Activated T-helper 1 cell treated with anti-CD3 and anti-CD28 coated beads, Interleukin-12 subunit alpha, Interleukin-12 subunit beta, Interleukin-2, Interleukin-4 antibody, amounts not matched to agents 30 ng/mL and 10 ng/mL and 1 ng/mL, durations not matched to agents 14 hours and 24 hours and 36 hours (primary cell): ENCODE measurements around the gene PJVK. TPM values are rescaled to one million over a fixed set of nuclear protein-coding genes. Genes with fewer than 3 reads are reported as not detected.
A peak's percentile ranks its signal among the peaks of the same experiment; 100 is the strongest.
"Not testable (repeated sequence)": the region's sequence is repeated elsewhere in the genome, so short reads cannot be mapped to it uniquely, and the experiment has no call there.

ENCODE experiments used
- DNase-seq: peaks from one replicate; pipeline ENCODE4 v3.0.0; 2021; ENCODE audit warnings: low spot score
- H3K27ac Mint-ChIP-seq: one replicate; pipeline ENCODE4 v1.8.0; 2021; ENCODE audit warnings: mild to moderate bottlenecking, mixed read lengths
- H3K27me3 Mint-ChIP-seq: one replicate; pipeline ENCODE4 v1.8.0; 2022; ENCODE audit warnings: mild to moderate bottlenecking, moderate library complexity, mixed read lengths; ENCODE audit not compliant: insufficient read depth
- H3K36me3 Mint-ChIP-seq: one replicate; pipeline ENCODE4 v1.8.0; 2021; ENCODE audit warnings: low read depth, mixed read lengths
- H3K4me1 Mint-ChIP-seq: one replicate; pipeline ENCODE4 v1.8.0; 2021; ENCODE audit warnings: low read depth, mixed read lengths
- H3K4me3 Mint-ChIP-seq: one replicate; pipeline ENCODE4 v1.8.0; 2021; ENCODE audit warnings: mild to moderate bottlenecking, moderate library complexity, mixed read lengths
- H3K9me3 Mint-ChIP-seq: one replicate; pipeline ENCODE4 v1.8.0; 2021; ENCODE audit warnings: mixed read lengths
- intact Hi-C: fragments of 100-400 bp; cut with micrococcal nuclease; formaldehyde crosslinking; loops from one replicate; pipeline ENCODE4 v1.15.1; 2024
- total RNA-seq: library from RNA; stranded (reverse); gene quantifications from 2 replicates; pipeline ENCODE4 v1.2.3, GENCODE V29; 2022

PJVK gene
- total RNA-seq, 1 donor from 2014 or later = 2.5 TPM

DNA sequence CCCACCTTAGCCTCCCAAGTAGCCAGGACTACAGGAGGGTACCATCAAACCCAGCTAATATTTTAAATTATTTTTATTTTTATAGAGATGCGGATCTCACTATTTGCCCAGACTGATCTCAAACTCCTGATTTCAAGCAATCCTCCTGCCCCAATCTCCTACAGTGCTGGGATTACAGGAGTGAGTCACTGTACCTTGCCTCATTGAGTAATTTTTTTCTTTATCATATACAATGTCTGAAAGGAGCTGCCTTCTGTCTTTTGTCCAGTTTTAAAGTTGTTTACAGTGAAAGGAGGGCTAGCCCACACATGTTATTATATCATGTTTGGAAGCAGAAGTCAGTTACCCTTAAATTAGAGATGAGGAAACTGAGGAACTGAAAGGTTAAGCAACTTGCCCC lies 32.8 kb upstream of the PJVK start:
- DNase-seq = no peak
- Mint-ChIP-seq H3K4me3 (no peak overlapping the region), H3K36me3 (peaks cover 7% of the 10 kb centered on the region), H3K9me3 (no peaks in the 10 kb centered on the region), H3K27me3 (no peaks in the 10 kb centered on the region), H3K27ac (no peak overlapping the region), H3K4me1 (peaks cover 44% of the 10 kb centered on the region)
- intact Hi-C loops = no loop called here

DNA sequence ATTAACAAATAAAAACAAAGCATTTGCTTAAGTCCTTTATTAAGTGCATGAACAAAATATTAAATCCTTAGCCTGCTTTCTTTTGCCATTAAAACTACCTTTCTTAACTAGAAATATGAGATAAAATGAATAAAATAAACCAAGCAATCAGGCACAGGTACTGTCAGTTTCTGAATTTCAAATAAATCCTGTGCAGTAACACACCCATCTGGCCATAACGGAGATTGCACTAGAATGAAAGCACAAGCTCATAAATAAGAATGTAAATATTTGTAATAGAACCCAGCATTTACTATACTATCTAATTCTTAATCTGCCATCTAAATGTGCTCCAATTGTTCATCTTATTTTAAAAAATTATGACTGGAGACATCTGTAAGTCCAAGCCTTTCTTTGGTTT lies 32.1 kb upstream of the PJVK start:
- Mint-ChIP-seq H3K4me1 (peaks cover 37% of the 10 kb centered on the region), H3K36me3 (peaks cover 12% of the 10 kb centered on the region), H3K27me3 (no peaks in the 10 kb centered on the region), H3K9me3 (no peaks in the 10 kb centered on the region), H3K27ac (no peak overlapping the region), H3K4me3 (no peak overlapping the region)
- DNase-seq = no peak
- intact Hi-C loops = no loop called here

DNA sequence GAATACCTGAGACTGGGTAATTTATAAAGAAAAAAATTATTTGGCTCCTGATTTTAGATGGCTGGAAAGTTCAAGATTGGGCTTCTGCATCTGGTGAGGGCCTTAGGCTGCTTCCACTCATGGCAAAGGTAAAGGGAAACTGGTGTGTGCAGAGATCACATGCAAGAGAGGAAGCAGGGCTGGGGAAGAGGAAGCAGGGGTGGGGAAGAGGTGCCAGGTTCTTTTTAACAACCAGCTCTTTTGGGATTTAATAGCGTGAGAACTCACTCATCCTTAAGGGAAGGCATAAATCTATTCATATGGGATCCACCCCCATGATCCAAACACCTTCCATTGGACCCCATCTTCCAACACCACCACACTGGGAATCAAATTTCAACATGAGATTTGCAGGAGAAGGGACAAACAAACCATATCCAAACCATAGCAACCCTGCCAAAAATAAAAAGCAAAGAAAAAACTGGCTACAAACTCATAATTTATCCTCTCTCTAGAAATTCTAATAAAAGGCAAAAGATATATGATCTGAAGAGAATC lies 30.6 kb upstream of the PJVK start:
- Mint-ChIP-seq H3K27ac (no peak overlapping the region), H3K4me1 (peaks cover 29% of the 10 kb centered on the region), H3K27me3 (no peaks in the 10 kb centered on the region), H3K4me3 (no peak overlapping the region), H3K9me3 (peaks cover 13% of the 10 kb centered on the region), H3K36me3 (peaks cover 22% of the 10 kb centered on the region)
- DNase-seq = no peak
- intact Hi-C loops = no loop called here

DNA sequence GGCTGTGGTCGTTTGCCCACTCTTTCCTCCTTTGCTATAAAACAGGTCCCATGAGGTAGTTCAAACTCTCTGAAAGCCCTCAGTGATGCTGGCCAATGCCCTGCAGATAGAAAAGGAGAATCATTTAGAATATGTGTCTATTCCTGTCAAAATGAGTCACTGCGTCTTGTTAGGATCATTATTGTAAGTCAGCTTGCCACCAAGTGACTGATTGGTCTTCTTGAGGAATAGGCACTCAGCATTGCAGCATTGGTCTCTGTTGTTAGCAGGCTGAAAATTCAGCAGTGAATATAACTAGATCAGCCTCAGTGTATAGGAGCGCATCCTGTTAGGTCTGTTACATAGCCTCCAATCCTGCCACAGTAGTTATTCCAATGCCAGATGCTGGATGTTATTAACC lies 29.1 kb upstream of the PJVK start:
- Mint-ChIP-seq H3K27me3 (no peaks in the 10 kb centered on the region), H3K36me3 (peaks cover 31% of the 10 kb centered on the region), H3K27ac (no peak overlapping the region), H3K9me3 (peaks cover 20% of the 10 kb centered on the region), H3K4me1 (peaks cover 15% of the 10 kb centered on the region), H3K4me3 (no peak overlapping the region)
- intact Hi-C loops = no loop called here
- DNase-seq = no peak

DNA sequence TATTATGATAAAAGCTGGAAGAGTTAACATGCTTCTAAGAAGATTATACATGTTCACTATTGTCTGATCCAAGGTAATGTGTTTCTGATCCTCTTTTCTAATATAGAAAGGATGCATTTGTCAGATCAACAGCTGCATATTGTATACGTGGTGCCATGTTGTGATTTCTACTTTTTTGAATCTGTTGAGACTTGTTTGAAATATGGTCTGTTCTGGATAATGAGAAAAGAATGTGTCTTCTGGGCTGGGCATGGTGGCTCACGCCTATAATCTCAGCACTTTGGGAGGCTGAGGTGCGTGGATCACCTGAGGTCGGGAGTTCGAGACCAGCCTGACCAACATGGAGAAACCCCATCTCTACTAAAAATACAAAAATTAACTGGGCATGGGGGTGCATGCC lies 27.4 kb upstream of the PJVK start:
- H3K36me3 Mint-ChIP-seq = peaks cover 43% of the 10 kb centered on the region
- H3K27ac Mint-ChIP-seq = peak overlapping the region; percentile 3
- DNase-seq, H3K4me1 Mint-ChIP-seq, intact Hi-C loops, H3K4me3 Mint-ChIP-seq, H3K27me3 Mint-ChIP-seq: not testable (repeated sequence)
- peaks cover 20% of the 10 kb centered on the region for H3K9me3 Mint-ChIP-seq

DNA sequence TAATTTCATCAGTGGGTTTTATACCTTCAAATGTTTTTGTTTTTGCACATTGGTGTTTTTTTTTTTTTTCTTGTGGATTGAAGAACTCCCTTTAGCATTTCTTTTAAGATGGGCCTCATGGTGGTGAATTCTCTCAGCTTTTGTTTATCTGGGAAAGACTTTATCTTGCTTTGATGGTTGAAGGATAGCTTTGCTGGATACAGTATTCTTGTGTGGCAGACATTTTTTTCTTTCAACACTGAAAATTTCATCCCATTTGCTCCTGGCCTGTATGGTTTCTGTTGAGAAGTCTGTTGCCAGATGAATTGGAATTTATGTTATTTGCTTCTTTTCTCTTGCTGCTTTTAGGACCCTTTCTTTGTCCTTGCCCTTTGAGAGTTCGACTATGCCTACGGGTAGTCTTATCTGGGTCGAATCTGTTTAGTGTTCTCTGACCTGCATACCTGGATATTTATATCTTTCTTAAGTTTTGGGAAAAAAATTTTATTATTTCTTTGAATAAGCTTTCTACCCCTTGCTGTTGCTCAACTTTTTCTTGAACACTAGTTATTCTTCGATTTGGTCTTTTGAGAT lies 25.8 kb upstream of the PJVK start:
- peaks cover 4% of the 10 kb centered on the region for H3K4me1 Mint-ChIP-seq
- intact Hi-C loops = no loop called here
- H3K27me3 Mint-ChIP-seq = no peaks in the 10 kb centered on the region
- H3K27ac Mint-ChIP-seq = no peak overlapping the region
- no peak for DNase-seq
- peaks cover 20% of the 10 kb centered on the region for H3K9me3 Mint-ChIP-seq
- H3K4me3 Mint-ChIP-seq = no peak overlapping the region
- H3K36me3 Mint-ChIP-seq = peaks cover 55% of the 10 kb centered on the region

DNA sequence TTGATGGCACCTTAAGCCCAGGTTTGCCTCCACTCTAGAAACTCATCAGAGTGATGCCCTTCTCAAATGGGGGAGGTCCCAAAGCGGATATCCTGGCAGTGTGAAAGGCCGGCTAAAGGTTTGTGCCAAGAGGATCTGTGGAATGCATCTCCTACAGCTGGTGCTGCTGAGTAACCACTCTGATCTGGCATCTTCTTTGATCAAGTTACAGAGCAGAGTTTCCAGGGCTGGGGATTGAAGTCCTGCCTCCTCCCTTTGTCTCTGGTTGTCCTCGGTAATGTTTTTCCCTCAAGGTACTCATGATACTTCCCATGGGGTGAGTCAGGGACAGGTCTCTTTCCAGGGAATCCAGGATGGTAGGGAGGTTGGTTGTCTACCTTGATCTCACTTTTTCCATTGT lies 24.8 kb upstream of the PJVK start:
- Mint-ChIP-seq H3K4me3 (no peak overlapping the region), H3K4me1 (peaks cover 4% of the 10 kb centered on the region), H3K27ac (no peak overlapping the region), H3K36me3 (peaks cover 61% of the 10 kb centered on the region), H3K27me3 (no peaks in the 10 kb centered on the region), H3K9me3 (peaks cover 20% of the 10 kb centered on the region)
- no peak for DNase-seq
- intact Hi-C loops = no loop called here

DNA sequence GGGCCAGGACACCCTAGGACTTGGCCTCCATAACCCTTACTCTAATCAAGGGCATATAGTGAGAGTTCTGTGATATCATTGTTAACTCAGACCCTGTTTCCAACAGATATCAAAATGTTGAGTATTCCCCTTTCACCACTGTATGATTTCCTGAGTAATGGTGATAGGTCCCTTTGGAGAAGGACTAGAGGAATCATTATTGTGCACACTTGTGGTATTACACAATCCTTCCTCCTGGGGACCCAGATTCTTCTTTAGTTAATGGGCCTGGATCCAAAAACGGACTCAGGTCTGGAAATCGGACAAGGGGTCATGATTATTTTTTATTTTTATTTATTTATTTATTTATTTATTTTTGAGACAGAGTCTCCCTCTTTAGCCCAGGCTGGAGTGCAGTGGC lies 23.7 kb upstream of the PJVK start:
- intact Hi-C loops = no loop called here
- Mint-ChIP-seq H3K27ac (no peak overlapping the region), H3K4me3 (no peak overlapping the region)

DNA sequence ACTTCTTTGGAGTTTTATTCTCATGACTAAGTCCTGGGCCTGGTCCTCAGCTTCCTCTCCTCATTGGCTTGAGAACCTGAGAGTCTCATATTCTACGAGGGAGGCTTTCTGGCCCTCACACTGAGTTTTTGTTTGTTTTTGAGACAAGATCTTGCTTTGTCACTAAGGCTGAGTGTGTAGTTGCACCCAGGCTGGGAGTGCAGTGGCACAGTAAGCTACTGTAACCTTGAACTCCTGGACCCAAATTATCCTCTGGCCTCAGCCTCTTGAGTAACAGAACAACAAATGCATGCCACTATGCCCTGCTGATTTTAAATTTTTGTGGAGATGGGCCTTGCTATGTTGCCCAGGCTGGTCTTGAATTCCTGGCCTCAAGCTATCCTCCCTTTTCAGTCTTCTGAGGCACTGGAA lies 22.8 kb upstream of the PJVK start:
- no peak for DNase-seq
- H3K4me3 Mint-ChIP-seq = no peak overlapping the region
- peaks cover 20% of the 10 kb centered on the region for H3K9me3 Mint-ChIP-seq
- H3K27me3 Mint-ChIP-seq = peaks cover 3% of the 10 kb centered on the region
- intact Hi-C loops = no loop called here
- H3K4me1 Mint-ChIP-seq = peaks cover 4% of the 10 kb centered on the region
- no peak overlapping the region for H3K27ac Mint-ChIP-seq
- H3K36me3 Mint-ChIP-seq = peaks cover 68% of the 10 kb centered on the region

More for the DNA sequence above, 23.7 kb upstream of the PJVK start:
- no peak for DNase-seq
- Mint-ChIP-seq H3K9me3 (peaks cover 20% of the 10 kb centered on the region), H3K36me3 (peaks cover 68% of the 10 kb centered on the region), H3K4me1 (peaks cover 4% of the 10 kb centered on the region), H3K27me3 (peaks cover 3% of the 10 kb centered on the region)

DNA sequence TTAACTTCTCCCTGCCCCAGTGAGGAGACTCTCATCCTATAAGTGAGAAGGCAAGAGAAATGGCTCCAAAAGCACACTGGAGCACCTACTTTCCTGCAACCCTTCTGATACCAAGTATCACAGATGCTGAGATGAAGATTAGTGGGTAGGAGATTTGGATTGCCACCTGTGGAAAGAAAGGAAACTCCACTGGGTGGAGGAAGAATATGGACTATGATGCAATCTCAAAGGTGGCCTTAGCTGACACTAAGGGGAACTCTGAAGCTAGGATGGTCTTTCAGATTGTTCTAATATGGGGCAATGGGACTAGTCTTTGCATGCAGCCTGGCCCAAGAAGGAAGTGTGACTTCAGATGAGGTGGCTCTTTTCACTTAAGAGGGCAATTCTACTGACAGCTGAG lies 21.8 kb upstream of the PJVK start:
- Mint-ChIP-seq H3K9me3 (peaks cover 19% of the 10 kb centered on the region), H3K27ac (no peak overlapping the region), H3K36me3 (peaks cover 62% of the 10 kb centered on the region), H3K4me1 (peaks cover 4% of the 10 kb centered on the region), H3K4me3 (no peak overlapping the region), H3K27me3 (peaks cover 3% of the 10 kb centered on the region)
- DNase-seq = no peak
- intact Hi-C loops = no loop called here

DNA sequence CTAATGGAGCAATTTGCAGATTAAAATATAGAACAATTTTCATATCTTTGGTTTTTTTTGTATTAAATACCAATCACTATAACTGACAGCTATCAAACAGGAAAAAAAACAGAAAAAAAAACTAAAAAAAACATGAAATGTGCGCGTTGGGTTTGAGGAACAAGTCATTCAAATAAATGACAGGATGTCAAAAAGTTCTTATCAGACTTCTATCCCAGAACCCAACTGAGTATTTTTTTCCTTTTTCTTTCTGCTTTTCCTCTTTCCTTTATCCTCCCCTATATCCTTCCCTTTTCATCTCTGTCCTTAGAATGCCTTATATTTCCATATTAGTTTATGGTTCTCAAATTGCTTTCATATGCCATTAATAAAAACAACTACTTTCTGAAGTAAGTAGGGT lies 14.5 kb upstream of the PJVK start:
- DNase-seq = no peak
- H3K9me3 Mint-ChIP-seq = no peaks in the 10 kb centered on the region
- no peak overlapping the region for H3K27ac Mint-ChIP-seq
- intact Hi-C loops = no loop called here
- H3K4me1 Mint-ChIP-seq = no peaks in the 10 kb centered on the region
- H3K4me3 Mint-ChIP-seq = no peak overlapping the region
- peaks cover 47% of the 10 kb centered on the region for H3K36me3 Mint-ChIP-seq
- H3K27me3 Mint-ChIP-seq = peaks cover 1% of the 10 kb centered on the region

DNA sequence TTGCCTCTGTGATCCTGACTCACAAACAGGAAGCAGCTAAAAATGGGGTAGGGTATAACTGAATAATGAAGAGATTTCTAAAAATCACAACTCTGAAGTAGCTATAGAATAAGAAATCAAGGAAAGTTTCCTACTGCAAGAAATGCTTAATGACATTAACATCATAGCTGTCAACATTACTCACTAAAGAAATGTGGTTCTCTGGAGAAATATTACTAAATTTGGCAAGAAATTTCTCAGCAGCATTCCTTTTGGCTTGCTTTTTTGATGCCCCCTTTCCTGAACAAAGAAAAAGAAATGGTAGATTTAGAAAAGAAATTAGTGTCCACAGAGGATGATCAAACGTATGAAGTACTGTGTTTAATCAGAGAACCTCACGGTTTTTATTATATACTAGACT lies 9.8 kb upstream of the PJVK start:
- peaks cover 41% of the 10 kb centered on the region for H3K36me3 Mint-ChIP-seq

DNA sequence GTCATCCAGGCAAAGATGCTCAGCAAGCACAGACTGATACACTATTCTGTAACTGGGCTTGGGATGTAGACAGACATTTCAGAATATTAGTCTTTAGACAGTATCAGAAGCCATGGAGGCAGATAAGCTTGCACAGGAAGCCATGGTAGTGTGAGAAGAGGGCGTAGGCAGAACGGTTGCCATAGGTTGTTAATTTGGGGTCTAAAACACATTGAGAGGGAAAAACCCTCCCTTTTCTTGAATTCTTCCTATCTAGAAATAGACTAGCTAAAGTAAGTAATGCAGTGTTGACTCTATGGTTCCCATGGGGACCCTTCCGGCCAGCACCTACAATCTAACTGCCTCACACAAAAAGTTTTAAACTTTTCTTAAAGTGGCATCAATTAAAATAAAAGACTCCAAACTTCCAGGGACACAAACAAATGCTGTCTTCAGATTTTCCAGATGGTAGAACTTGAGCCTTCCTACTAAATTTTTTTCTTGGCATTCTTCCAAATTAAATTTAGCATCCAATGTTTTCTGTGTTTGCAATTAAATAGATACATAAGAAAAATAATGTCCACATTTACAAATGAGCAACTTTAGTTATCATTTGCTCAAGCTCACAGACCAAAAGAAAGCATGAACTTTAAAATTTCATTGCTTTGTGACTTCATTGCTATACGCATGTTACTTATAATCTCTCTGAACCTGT lies 2.1 kb upstream of the PJVK start:
- Mint-ChIP-seq H3K27me3 (no peaks in the 10 kb centered on the region), H3K9me3 (no peaks in the 10 kb centered on the region), H3K4me3 (peak overlapping the region; percentile 87), H3K27ac (no peak overlapping the region), H3K36me3 (peaks cover 29% of the 10 kb centered on the region), H3K4me1 (peaks cover 40% of the 10 kb centered on the region)
- DNase-seq = no peak
- intact Hi-C loops = no loop called here

More for the DNA sequence above, 9.8 kb upstream of the PJVK start:
- Mint-ChIP-seq H3K27ac (no peak overlapping the region), H3K9me3 (no peaks in the 10 kb centered on the region), H3K27me3 (no peaks in the 10 kb centered on the region), H3K4me3 (no peak overlapping the region), H3K4me1 (peaks cover 5% of the 10 kb centered on the region)
- intact Hi-C loops = no loop called here
- DNase-seq = no peak
